ENCODE data around the gene RAC2. TPM values are rescaled to one million over a fixed set of nuclear protein-coding genes. Genes with fewer than 3 reads are reported as not detected.

Gene RAC2
- total and polyA plus RNA-seq, 9 of the 15 experiments (the other 6 are each of a cell fraction or from before 2014, with no cell fraction given) = 22.7 to 103 (median 43.3) TPM

DNA sequence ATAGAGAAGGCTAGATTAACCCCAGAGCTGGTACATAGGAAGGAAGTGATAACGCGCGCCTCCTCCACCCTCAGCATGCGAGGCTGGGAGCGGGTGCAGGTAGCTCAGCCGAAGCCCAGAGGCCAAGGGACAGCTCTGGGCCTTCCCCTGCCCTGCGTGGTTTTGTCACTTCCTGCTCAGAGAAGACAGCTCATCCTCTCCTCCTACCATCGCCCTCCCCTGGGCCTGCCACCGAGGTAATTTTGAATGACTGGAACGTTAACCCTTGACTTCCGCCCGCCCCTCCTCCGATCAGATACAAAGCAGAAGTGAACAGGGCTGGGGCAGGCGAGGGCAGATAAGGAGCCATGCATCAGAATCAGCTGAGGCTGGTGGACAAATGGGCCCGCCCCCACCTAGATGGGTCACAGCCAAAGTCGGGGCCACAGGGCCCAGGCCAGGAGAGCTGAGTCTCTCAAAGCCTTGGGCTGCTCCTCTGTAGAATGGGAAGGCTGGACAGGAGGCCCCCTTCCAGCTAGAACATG, 1.6 kb downstream of the RAC2 start (continued):
- TF ChIP-seq, protein P1, sequence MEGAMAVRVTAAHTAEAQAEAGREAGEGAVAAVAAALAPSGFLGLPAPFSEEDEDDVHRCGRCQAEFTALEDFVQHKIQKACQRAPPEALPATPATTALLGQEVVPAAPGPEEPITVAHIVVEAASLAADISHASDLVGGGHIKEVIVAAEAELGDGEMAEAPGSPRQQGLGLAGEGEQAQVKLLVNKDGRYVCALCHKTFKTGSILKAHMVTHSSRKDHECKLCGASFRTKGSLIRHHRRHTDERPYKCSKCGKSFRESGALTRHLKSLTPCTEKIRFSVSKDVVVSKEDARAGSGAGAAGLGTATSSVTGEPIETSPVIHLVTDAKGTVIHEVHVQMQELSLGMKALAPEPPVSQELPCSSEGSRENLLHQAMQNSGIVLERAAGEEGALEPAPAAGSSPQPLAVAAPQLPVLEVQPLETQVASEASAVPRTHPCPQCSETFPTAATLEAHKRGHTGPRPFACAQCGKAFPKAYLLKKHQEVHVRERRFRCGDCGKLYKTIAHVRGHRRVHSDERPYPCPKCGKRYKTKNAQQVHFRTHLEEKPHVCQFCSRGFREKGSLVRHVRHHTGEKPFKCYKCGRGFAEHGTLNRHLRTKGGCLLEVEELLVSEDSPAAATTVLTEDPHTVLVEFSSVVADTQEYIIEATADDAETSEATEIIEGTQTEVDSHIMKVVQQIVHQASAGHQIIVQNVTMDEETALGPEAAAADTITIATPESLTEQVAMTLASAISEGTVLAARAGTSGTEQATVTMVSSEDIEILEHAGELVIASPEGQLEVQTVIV (CRISPR knock-in tag; IDR thresholded peaks at IDR 0.05; ENCODE audit: borderline replicate concordance) = no peak
- TF ChIP-seq BRD9 (IDR thresholded peaks at IDR 0.05; ENCODE audit: low read depth, partially characterized antibody) (peak; percentile 71), HES1 (IDR thresholded peaks at IDR 0.05; ENCODE audit: low read depth) (0 out of 2 replicates have a peak, but pooled peaks have one; percentile 19), BCLAF1 (IDR thresholded peaks at IDR 0.05; ENCODE audit: borderline replicate concordance in 1 of 2, control insufficient read depth in 1 of 2, low read depth in 2 of 2, low read length in 1 of 2) (0 out of 4 replicates have a peak, but pooled peaks of 1 of the 2 experiments have one; percentile 47), ZNF133 (CRISPR knock-in tag; IDR thresholded peaks at IDR 0.05) (no peak), CSDE1 (IDR thresholded peaks at IDR 0.05) (no peak), BACH1 (tag; IDR thresholded peaks at IDR 0.05) (no peak), ADNP (tag; IDR thresholded peaks at IDR 0.05) (peak; percentile 13; the same call in 1 of the 2 replicates), ZBTB7A (IDR thresholded peaks at IDR 0.05; ENCODE audit: borderline replicate concordance, control insufficient read depth, low read depth, low read length) (peak; percentile 55; the same call in 1 of the 2 replicates), ZNF175 (CRISPR knock-in tag; IDR thresholded peaks at IDR 0.05; ENCODE audit: low read depth) (peak; percentile 36; the same call in 1 of the 2 replicates), ZNF274 (IDR thresholded peaks at IDR 0.05; ENCODE audit: borderline replicate concordance, low read depth, low read length) (no peak), HDAC1 (IDR thresholded peaks at IDR 0.05) (peak in 1 of 2 experiments; percentile 87; a peak in 2 of 4 replicates), STAT5A (IDR thresholded peaks at IDR 0.05; ENCODE audit: borderline replicate concordance, low read length) (peak; percentile 62; the same call in 1 of the 2 replicates), POLR2H (tag; IDR thresholded peaks at IDR 0.05; ENCODE audit: low read depth) (peak; percentile 63; the same call in 1 of the 2 replicates), SAFB (IDR thresholded peaks at IDR 0.05; ENCODE audit: borderline replicate concordance, low read depth, low read length) (no peak), NBN (IDR thresholded peaks at IDR 0.05; ENCODE audit: low read depth) (peak; percentile 93), JUN (IDR thresholded peaks at IDR 0.05; ENCODE audit: borderline replicate concordance, low read depth, low read length) (peak; percentile 56; the same call in 1 of the 2 replicates), JUN (CRISPR knock-in tag; IDR thresholded peaks at IDR 0.05; ENCODE audit: borderline replicate concordance) (no peak), SNIP1 (IDR thresholded peaks at IDR 0.05; ENCODE audit: low read depth) (no peak), MYNN (IDR thresholded peaks at IDR 0.05) (peak; percentile 88; the same call in 1 of the 2 replicates), MYNN (CRISPR knock-in tag; IDR thresholded peaks at IDR 0.05) (no peak)

All from K562 (cell line).